HG02571 (cell line): Measurements from ENCODE around the gene FNDC3B.

Source experiments
- ATAC-seq: cut with Tn5 transposase; IDR thresholded peaks from one replicate; pipeline ENCODE4 v1.9.1; 2021; ENCODE audit warnings: mild to moderate bottlenecking, moderate library complexity; ENCODE audit not compliant: unreplicated experiment

Gene FNDC3B

DNA sequence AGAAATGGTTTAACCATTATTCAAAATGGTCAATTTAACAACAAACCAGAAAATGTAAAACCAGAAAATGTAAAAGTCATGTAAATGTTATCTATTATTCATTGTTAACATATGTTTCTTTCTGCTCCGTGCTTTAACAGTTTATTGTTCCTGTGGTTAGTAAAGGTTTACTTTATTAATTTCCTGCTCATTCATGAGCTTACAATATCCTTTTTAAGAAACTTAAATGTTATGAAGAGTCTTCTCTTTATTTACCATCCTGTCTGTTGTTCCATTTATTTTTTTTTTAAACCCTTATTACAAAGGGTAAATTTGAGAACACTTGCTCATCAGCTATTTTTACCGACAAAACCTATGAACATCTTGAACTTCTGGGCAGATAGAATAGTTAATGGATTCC lies 260.8 kb downstream of the FNDC3B start:
- no peak for ATAC-seq

DNA sequence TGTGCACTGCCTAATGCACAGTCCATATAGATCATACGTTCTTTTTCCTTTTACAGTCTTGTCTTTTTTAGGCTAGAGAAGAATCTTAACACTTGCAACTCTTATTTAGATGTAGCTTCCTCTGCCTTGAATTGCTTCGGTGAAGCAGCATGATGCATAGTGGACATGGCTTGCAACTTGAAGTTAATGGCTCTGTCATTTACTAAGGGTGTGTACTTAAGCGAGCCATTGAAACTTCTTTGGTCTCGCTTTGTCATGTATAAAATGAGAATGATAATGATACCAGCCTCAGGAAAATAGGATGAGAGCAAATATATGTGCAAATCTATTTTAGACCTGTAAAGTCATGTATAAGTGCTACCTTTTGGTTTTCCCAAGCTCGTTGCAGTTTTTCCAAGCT lies 261.5 kb downstream of the FNDC3B start:
- no peak for ATAC-seq

DNA sequence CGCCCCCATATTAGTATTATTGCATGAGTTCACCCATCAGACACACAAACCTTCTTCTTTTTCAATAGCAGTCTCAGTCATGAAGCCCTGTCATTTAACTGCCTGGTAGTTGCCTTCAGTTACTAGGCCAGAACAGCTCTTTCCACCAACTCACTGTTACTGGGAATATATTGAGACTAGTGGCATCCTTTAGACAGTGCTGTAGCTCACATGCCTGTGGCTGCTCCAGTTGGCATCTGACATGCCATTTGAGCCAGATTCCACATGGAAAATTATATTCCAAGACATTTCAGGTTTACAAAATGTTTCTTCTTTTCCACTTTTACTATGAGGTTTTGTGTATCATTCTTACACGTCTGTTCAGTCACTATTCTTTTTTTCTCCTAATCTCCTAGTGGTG lies 262.8 kb downstream of the FNDC3B start:
- no peak for ATAC-seq

DNA sequence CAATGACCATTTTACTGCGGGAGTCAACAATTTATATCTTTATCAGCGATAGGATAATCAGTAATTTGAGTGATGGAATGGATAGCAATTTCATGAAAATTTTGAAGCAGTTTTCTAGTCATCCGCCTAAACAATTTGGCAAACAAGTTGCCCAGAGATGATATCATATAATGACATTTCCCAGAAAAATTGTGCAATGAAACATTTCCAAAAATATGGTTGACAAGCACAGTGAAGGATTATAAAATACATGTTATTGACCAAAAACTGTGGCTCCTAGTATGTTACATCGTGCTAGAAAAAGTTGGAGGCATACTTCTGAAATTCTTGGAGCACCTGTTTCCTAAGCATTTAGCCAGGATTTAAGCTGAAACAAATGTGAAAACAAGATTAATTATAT lies 263.8 kb downstream of the FNDC3B start:
- ATAC-seq, result no peak

DNA sequence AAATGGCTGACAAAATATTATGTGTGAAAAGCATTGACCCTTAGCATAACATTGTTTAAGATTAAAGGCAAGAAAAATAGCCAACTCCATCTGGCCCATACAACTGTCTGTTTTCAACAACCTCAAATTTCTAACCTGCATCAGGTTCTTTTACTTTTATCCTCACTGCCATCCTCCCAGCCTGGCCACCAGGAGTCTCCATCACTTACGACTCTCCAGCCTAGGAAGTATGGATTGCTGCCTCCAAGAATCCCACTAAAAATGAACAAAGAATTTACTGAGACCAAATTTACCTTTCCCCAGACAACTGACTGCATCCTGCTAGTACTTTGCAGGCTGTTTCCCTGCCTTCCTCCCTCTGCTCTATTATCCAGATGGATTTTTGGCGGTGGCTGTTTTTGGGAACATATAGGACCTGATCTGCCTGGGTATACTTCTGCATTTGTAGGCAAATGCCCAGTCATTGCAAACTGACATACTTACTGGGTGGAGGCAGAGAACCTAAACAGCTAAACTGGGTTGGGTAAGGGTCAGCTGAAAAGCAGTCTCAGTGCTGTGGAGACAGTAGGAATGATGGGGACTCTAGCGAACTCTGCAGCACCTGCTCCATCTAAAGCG lies 264.7 kb downstream of the FNDC3B start:
- ATAC-seq, result no peak

DNA sequence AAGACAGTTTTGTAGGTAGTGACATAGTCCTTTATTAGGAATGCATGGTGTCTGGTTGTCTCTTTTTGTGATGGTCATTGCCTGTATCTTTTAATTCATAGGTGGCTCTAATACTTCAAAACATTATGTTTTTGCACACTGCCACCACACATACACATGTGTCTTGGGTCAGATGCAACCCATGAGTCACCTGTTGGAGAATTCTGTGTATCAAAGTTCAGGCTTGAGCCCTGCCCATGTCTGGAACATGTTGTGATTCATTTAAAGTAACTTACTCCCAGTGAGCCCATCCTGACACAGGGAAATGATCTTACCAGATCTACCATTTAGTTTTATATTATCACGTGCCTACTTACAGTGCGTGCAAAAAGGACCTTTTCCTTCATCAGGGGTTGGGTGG lies 266.2 kb downstream of the FNDC3B start:
- no peak for ATAC-seq

DNA sequence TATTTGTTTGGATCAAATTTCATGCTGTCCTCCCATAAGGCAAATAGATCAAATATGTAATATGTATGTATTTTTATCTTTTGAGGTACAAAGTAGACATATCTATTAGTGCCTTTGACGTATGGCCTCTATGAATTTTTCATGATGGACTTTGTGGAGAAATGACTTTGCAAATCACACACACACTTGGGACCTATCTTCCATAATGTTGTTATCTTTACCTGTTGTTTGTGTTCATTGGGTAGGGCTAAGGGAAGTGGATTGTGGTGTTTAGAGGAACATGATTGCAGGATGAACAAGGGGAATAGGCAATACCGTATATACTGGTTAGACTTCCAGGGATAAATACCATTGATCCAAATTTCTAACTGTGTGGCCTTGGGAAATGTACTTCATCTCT lies 266.6 kb downstream of the FNDC3B start:
- ATAC-seq, result no peak

DNA sequence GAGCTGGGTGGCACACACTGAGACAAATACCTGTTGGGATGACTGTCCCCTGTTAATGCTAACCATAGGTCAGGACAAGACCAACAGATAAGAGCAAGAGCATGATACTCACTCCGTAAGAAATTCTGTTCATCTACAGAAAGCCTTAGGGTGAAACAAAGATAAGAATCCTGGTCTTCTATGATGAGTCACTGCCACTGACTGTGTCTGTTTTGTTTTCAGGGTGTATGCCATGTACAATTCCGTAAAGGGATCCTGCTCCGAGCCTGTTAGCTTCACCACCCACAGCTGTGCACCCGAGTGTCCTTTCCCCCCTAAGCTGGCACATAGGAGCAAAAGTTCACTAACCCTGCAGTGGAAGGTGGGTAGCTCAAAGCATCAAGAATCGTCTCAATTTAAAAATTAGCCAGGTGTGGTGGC lies 267.8 kb downstream of the FNDC3B start:
- ATAC-seq, result no peak

DNA sequence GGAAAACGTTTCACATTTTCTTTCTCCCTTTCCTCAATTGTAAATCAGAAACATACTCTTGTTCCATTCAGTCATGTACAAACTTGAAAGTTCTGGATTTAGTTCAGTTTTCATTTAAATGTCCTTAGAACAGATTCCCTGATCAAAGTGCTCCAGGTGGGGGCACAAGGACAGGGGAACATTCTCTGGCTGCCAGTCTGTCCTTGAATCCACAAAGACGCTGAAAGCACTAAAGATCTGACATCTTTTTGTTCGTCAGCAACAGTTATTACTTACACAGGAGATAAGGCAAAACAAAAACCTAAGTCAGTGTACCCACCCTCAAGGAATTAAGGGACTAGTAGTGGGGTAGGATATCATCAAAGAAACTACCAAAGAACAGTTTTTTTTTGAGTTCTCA lies 269.7 kb downstream of the FNDC3B start:
- no peak for ATAC-seq

DNA sequence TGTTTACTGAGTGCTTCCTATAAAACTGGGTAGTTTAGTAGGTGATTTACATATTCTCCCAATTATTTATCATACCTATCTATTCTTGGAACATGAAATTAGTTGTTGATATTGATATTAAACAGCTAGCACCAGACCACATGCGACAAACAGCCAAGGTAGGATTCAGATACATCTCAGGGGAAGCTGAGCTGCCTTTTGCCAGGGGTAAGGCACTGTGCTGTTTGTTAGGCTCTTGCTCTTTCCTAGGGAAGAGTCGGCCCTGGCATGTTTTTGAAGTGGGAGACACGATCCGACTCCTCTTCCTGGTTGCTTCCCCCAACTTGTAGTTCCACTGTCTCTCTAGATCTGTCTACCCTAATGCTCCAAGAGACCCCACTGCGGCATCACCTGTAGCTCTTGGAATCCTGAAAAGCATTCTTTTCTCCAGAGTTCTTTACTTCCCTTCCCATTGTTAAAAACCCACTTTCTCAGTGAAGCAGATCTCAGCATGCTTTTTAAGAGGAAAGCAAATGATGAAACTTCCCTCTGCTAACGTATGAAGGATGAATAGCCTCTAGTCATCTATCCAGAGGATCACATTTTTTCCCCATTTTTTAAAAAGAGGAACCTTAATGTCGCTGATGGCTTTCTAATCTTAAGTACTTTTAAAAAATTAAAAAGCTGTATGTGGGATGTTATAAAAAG lies 270.5 kb downstream of the FNDC3B start:
- no peak for ATAC-seq

DNA sequence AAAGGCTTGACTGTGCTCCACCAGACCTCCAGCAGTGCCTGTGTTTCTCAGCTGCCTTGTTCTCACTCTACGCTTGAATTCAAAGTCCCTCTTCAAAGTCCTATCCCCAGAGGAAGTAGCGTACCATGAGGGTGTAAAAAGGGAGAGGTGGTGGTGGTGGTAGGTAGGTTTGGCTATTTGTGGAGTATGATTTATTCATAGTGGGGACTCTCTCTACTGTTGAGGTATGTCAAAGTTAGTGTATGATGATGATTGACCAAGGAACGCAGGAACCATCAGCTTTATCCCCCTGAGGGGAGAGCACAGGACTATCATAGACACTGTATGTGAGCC lies 271.0 kb downstream of the FNDC3B start:
- no peak for ATAC-seq

DNA sequence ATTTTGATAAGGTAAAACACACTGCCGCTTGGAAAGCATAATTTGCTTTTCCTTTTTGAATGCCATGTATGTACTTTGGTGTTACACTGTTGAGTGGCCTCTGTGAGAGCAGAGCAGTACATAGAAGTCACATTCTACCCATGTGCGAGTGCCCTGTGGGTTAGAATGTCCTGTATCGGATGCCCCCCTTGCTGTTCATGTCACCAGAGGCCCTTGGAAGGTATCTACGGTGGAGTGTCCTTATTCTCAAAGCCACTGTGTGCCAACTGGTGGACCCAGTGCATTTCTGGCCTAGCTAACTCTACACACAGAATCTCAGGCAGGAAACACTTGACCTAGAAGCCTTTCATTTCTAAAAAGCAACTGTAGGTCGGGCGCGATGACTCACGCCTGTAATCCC lies 271.8 kb downstream of the FNDC3B start:
- no peak for ATAC-seq

DNA sequence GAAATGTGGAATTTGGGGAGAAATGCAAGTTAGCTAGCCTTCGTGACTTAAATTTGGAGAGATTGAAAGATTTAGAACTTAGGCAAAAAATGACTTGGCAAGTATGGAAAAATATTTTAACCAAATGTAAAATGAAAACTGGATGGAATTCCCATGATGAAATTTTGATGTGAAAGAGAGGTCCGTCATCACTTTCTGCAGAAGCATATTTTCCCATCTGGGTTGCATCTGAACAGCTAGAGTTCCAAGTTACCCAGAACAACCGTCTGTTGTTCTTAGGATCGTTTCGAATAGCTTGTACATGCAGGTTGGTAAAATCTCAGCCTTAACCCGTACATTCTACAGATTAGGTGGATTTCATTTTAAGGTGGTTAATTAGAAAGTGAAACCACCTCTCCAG lies 272.6 kb downstream of the FNDC3B start:
- ATAC-seq, result no peak

DNA sequence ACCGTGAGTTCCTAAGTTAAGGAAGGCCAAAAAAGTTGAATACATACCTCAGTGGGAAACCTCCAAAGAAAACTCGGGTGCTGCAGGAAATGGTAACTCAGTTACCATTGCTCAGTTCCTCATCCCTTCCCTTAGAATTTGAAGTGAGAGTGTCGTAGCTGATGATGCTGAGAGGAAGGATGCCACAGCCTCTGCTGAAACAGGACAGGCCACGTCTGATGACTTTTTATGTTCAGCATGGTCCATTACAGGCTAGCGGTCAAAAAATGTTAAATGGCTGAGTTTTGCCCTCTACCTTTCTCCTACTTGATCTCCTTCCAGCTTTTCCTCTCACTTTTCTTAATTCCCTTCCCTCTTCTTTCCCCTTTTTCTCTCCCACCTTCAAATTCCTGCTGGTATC lies 273.3 kb downstream of the FNDC3B start:
- no peak for ATAC-seq

DNA sequence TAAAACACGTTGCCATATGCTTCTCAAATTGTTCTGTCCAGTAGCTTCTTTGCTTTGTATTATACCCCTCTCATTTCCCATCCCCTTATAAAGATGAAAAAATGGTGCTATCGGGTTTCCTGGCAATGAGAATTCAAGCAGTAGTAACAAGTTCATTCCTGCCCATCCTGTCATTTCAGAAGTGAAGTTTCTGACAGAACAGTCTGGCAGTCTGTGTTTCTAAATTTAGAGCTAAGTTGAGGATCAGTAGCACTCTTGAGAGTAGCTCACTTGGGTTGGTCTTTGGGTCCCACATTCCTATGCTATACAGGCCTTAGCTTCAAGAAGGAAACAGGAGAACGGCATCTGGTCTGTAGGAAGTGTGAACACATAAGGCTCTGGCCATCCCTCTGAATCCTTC lies 274.3 kb downstream of the FNDC3B start:
- no peak for ATAC-seq

DNA sequence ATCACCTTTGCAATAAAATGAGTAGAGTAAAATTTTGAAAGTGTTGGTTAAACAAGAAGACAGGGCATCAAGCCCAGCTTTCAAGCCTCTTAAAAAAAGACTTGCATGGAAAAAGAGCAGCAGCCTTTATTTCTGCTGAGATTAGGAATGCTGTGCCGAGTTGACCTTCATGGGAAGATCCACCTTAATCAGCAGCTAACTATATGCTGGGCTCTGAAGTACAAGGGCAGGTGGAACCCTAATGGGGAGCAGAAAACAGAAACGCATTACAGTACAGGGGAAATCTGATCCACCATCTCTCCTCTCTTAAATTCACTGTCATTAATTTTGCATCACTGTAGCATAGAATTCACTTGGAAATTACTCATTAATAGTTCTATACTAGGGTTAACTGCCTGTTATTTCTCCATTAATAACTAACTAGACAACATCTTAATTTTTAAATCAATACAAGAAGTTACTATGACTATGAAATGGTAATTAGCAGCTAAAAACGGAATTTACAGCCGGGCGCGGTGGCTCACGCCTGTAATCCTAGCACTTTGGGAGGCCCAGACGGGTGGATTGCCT lies 275.3 kb downstream of the FNDC3B start:
- no peak for ATAC-seq

DNA sequence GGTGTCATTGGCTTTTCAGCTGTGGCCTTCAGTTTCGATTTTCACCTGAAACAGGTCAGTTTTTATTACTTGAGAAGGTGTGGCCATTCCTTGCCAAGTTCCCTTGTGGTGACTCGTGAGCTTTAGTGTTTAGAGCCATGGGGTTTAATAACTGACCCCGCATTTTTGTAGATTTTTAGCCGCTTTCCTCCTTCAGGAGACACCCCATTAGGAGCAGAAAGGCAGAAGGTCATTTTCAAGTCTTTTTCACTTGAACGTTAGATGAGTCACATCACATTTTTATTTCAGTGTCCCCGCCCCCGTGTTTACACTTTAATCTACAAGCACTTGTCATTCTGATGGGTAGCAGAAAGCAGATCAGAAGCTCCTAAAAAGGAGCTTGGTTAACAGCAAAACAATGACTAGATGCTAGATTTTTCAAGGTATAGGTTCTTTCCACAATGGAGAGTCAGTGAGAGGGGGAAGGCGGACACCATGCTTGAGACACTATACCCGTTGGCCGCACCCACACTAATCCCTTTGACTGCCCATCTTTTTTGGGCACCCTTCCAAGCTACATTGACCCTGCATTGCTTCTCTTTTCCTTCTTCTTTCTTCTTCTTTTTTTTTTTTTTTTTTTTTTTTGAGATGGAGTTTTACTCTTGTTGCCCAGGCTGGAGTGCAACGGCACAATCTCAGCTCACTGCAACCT lies 276.2 kb downstream of the FNDC3B start:
- no peak for ATAC-seq

DNA sequence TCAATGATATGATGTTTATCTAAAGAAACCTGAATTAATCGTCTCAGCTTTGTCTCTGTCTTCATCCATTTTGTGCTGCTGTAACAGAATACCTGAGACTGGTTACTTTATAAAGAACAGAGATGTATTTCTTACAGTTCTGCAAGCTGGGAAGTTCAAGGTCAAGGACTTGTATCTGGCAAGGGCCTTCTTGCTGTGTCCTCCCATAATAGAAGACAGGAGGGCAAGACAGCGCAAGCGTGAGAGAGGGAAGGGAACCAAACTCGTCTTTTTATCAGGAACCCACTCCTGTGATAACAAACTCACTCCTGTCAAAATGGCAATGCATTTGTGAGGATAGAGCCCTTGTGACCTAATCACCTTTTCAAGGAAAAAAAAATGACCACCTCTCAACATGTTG lies 277.4 kb downstream of the FNDC3B start:
- ATAC-seq, result no peak

DNA sequence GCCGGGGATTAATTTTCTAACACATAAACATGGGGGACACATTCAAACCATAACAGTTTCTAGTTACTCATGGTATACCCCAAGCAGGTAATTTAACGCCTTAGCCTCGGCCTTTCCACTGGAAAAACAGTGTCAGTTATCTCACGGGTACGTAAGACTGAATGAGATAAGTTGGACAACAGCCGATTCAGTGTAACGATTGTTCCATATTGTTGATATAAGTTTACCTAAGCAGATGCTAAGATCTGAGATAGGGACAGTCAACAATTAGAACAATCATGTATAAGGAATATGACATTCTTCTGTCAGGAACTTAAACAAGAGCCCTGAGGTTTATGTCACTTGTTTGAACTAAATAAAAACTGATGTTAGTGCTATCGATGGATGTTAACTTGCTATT lies 278.1 kb downstream of the FNDC3B start:
- ATAC-seq, result no peak

DNA sequence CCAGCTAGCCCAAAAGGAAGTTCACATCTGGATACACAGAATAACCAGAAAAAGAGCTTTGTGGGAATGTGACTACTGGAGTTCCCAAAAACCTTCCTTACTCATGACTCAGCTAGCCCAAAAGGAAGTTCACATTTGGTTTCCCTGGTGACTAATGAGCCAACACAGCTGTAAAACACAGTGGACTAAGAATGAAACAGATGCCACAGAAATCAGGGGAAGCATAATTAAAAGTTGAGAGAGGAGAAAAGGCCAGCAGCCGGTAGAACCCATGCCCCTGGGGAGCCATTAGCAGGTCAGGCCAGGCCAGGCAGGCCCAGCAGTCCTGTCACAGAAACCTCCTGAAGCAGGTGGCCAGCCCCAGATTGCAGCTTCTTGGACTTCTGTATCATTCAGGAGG lies 278.6 kb downstream of the FNDC3B start:
- ATAC-seq, result peak; percentile 47

DNA sequence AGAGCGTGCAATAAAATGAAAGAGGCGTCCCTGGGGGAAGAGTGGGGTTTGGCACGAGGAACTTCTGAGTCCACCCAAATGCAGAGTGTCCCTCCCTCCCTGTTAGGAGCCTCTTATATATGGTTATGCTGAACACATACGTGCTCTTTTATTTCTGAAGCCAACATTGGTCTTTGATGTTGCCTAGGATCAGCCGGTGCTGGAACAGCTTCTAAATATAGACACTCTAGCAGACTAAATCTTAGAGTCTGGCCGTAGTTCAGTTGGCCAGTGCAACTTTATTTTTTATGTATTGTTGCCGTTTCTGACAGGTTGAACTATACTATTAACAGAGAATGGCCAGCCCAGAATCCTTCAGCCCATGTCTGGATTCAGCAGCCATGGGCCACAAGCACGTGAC lies 280.2 kb downstream of the FNDC3B start:
- ATAC-seq, result no peak

DNA sequence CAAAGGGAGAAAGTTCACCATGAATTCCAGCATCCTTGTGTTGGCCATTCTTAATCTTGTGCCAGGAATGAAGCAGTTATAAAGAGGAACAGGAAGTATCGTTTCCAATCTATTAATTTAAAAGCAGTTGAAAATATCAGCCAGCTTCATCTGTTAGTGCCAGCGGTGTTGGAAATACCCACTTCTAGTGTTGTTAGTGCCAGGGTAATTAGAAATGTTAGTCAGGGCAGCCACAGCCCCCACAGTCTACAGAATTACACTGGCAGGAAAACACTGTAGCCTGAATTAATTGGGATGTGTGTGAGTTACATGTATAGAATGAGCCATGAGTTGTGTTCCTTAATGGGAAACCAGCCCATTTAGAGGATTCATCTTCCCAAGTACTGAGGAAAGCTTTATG lies 281.1 kb downstream of the FNDC3B start:
- no peak for ATAC-seq
